ENCODE results near the gene PRELID2. TPM values are rescaled to one million over a fixed set of nuclear protein-coding genes. Genes with fewer than 3 reads are reported as not detected.

The PRELID2 gene
- total RNA-seq, 2 donors from 2014 or later, result 4.1 to 5.4 TPM

DNA sequence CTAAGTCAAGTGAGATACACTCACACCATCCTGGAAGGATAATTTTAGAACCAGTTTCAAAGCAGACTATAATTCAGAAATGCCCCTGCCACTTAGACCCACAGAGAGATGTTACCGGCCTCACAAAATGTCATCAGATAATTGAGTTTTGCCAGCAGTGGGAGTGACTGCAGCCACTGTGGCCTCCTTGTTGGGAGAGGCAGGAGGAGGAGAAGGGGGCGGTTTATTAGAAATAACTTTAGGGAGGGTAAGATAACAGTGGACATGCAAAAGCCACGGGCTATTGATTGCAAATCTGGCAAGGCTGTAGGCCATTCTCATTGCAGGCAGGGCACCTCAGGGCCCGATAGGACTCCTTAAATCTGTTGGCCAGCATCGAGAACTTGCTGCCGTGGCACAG is 24.3 kb upstream of the PRELID2 start:
- intact Hi-C loops (cut with DNase I), result no loop called here
- no peak overlapping the region for H3K4me3 ChIP-seq

DNA sequence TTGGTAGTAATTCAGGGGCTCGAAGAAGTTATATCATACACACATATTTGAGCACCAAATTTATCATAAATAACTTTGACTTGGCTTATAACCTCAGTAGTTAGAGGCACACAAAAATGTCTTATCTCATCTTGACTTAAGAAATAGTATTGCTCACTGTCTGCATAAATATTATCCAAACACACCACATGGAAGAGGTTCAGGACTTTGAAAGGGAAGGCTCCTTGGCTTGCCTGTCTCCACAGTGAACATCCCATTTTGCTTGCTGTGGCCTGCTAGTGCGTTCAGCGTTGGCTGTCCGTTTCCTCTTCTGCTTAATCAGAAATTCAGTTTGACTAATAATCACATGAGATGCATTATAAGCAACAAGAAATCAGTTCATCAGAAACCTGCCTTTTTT is 23.8 kb upstream of the PRELID2 start:
- intact Hi-C loops (cut with DNase I), result no loop called here
- Histone ChIP-seq H3K9me3 (no peaks in the 10 kb centered on the region), H3K4me1 (replicated peaks) (no peaks in the 10 kb centered on the region), H3K27me3 (replicated peaks; ENCODE audit: insufficient read depth) (no peaks in the 10 kb centered on the region), H3K36me3 (no peaks in the 10 kb centered on the region), H3K27ac (no peak overlapping the region), H3K4me3 (no peak overlapping the region)
- DNase-seq (ENCODE audit: low spot score), result no peak
- TF ChIP-seq POLR2A (IDR thresholded peaks at IDR 0.05) (no peak), POLR2AphosphoS5 (IDR thresholded peaks at IDR 0.05) (no peak)
- TF ChIP-seq, protein P1, sequence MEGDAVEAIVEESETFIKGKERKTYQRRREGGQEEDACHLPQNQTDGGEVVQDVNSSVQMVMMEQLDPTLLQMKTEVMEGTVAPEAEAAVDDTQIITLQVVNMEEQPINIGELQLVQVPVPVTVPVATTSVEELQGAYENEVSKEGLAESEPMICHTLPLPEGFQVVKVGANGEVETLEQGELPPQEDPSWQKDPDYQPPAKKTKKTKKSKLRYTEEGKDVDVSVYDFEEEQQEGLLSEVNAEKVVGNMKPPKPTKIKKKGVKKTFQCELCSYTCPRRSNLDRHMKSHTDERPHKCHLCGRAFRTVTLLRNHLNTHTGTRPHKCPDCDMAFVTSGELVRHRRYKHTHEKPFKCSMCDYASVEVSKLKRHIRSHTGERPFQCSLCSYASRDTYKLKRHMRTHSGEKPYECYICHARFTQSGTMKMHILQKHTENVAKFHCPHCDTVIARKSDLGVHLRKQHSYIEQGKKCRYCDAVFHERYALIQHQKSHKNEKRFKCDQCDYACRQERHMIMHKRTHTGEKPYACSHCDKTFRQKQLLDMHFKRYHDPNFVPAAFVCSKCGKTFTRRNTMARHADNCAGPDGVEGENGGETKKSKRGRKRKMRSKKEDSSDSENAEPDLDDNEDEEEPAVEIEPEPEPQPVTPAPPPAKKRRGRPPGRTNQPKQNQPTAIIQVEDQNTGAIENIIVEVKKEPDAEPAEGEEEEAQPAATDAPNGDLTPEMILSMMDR (IDR thresholded peaks at IDR 0.05), result no peak
- WGBS, result 72% methylated on average over 4 of the region's 4 CpGs

More for the DNA sequence above, 24.3 kb upstream of the PRELID2 start:
- 82% methylated on average over 6 of the region's 6 CpGs for WGBS
- H3K27ac ChIP-seq, result no peak overlapping the region
- DNase-seq (ENCODE audit: low spot score), result no peak
- no peaks in the 10 kb centered on the region for H3K9me3 ChIP-seq
- no peaks in the 10 kb centered on the region for H3K36me3 ChIP-seq
- TF ChIP-seq POLR2AphosphoS5 (IDR thresholded peaks at IDR 0.05), result no peak
- TF ChIP-seq POLR2A (IDR thresholded peaks at IDR 0.05), result no peak
- TF ChIP-seq, protein P1 (IDR thresholded peaks at IDR 0.05), result no peak
- H3K4me1 ChIP-seq (replicated peaks), result no peaks in the 10 kb centered on the region
- H3K27me3 ChIP-seq (replicated peaks; ENCODE audit: insufficient read depth), result no peaks in the 10 kb centered on the region

DNA sequence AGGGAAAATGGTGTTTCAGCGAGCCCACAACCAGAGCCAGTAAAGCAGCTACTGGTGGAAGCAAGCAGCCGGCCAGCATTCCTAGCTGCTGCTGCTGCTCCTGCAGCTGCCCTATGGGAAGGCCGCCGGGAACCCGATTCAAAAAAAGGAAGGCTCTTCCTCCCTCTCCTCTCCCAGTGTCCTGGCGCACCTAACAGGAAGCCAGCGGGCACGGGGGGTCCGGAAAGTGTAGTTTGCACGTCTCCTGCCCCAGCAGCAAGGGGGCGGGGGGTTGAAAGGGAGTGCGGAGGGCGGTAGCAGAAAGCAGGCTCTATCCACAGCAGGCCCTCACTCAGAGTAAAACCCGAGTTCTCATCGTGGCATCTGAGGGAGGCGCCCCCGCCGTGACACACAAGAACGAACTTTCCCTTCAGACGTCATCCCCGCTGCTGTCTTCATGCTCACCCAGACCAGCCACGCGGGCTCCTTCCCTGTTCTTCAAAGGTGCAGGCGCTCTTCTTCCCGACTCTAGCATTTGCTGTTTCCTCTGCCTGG is 21.2 kb upstream of the PRELID2 start:
- H3K36me3 ChIP-seq, result no peaks in the 10 kb centered on the region
- peak overlapping the region; percentile 16 to 64 for H3K27ac ChIP-seq
- WGBS, result 7% methylated on average over 25 of the region's 25 CpGs
- no peak for TF ChIP-seq POLR2AphosphoS5 (IDR thresholded peaks at IDR 0.05)
- TF ChIP-seq, protein P1 (IDR thresholded peaks at IDR 0.05), result peak in 2 of 4 experiments; percentile 4 to 22
- intact Hi-C loops (cut with DNase I), result no loop called here
- H3K4me3 ChIP-seq, result peak overlapping the region; percentile 23 to 29
- peak; percentile 19 for DNase-seq (ENCODE audit: low spot score)
- H3K4me1 ChIP-seq (replicated peaks), result no peaks in the 10 kb centered on the region
- H3K9me3 ChIP-seq, result no peaks in the 10 kb centered on the region
- no peaks in the 10 kb centered on the region for H3K27me3 ChIP-seq (replicated peaks; ENCODE audit: insufficient read depth)

DNA sequence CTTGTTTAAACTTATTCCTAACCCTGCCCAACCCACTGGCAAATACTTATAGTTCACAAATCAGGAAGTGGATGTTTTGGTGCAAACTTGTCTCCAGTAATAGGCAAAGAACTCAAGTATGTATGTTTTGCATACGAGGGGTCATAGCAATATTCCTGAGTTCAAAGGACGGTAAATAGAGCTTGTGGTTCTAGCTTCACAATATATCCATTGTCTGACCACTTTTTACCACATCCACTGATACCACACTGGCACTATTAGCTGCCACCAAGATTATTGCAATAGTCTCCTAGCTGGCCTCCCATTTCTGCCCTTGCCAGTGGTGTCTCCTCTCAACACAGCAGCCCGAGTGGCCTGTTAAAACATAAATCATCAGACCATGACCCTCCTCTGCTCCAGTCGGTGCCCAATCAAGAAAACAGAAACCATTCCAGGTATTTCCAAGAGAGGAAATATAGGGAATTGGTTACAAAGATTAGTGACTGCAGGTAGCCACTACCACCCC is 20.7 kb upstream of the PRELID2 start:
- no peak for DNase-seq (ENCODE audit: low spot score)
- TF ChIP-seq POLR2A (IDR thresholded peaks at IDR 0.05), result no peak
- TF ChIP-seq, protein P1 (IDR thresholded peaks at IDR 0.05), result no peak
- TF ChIP-seq POLR2AphosphoS5 (IDR thresholded peaks at IDR 0.05), result no peak
- Histone ChIP-seq H3K9me3 (no peaks in the 10 kb centered on the region), H3K27ac (peak overlapping the region in 1 of 2 donors; percentile 64), H3K4me1 (replicated peaks) (no peaks in the 10 kb centered on the region), H3K4me3 (peak overlapping the region in 1 of 2 donors; percentile 29), H3K36me3 (no peaks in the 10 kb centered on the region), H3K27me3 (replicated peaks; ENCODE audit: insufficient read depth) (no peaks in the 10 kb centered on the region)
- intact Hi-C loops (cut with DNase I), result no loop called here
- WGBS, result 53% methylated on average over 4 of the region's 4 CpGs

DNA sequence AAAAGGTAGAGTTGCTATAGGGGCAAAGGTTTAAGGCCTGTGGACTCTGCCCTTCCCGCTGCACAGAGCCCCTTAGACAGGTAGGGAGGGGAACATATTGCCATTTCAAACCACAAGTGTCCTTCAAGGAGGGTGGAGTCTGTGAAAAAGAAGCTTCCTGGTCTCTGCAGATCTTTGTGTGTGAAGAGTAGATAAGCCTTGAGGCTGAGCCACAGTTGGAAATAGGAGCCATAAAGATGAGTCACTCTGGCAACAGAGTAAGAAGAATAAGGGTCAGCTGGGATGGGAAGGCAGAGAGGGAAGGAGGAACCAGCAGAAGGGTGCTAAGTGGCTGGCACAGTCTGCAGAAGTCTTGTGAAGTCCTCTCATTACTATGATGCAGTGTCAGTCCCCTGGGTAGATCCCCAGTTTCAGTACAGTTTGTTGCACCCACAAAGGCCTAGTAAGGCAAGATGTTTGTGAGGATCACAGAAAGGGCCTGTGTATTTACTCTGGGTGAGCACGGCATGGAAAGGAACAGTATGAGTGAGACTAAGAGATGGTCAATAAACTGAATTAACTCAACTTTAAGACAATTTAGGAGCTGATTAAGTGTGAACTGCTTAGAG is 19.6 kb upstream of the PRELID2 start:
- Histone ChIP-seq H3K27ac (no peak overlapping the region), H3K9me3 (no peaks in the 10 kb centered on the region), H3K27me3 (replicated peaks; ENCODE audit: insufficient read depth) (no peaks in the 10 kb centered on the region), H3K36me3 (no peaks in the 10 kb centered on the region), H3K4me1 (replicated peaks) (no peaks in the 10 kb centered on the region), H3K4me3 (no peak overlapping the region)
- DNase-seq (ENCODE audit: low spot score), result no peak
- 83% methylated on average over 2 of the region's 2 CpGs for WGBS
- TF ChIP-seq, protein P1 (IDR thresholded peaks at IDR 0.05), result no peak
- TF ChIP-seq POLR2AphosphoS5 (IDR thresholded peaks at IDR 0.05) (no peak), POLR2A (IDR thresholded peaks at IDR 0.05) (no peak)
- intact Hi-C loops (cut with DNase I), result no loop called here

All from prostate gland (tissue), 2 donors.